ENCODE results near the gene MS4A2.

The MS4A2 gene

DNA sequence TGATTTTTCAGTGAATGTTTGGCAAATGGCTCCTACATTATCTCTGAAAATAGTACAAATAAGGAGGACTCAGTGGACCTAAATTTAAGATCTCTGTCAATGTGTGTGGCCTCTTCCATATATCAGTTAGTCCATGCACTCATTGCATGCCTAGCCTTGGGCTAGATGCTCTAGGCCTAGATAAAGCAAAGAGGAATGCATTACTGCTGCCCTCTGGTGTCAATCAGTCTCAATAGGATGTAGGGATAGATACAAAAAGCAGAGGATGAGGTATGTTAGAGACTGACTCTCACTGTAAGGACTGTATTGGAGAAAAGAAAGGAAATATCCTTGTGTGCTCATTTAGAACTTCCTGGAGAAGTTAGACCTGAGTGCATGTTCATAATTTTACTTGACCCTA lies 42.0 kb downstream of the MS4A2 start:
- no peak for TF ChIP-seq TAF1 (IDR thresholded peaks at IDR 0.05; ENCODE audit: borderline replicate concordance, insufficient read depth, low read length)
- TF ChIP-seq FOXP2 (optimal IDR thresholded peaks at IDR 0.05; ENCODE audit: borderline replicate concordance, extremely low read depth, extremely low read length, insufficient read depth), result no peak
- TF ChIP-seq, protein P1, sequence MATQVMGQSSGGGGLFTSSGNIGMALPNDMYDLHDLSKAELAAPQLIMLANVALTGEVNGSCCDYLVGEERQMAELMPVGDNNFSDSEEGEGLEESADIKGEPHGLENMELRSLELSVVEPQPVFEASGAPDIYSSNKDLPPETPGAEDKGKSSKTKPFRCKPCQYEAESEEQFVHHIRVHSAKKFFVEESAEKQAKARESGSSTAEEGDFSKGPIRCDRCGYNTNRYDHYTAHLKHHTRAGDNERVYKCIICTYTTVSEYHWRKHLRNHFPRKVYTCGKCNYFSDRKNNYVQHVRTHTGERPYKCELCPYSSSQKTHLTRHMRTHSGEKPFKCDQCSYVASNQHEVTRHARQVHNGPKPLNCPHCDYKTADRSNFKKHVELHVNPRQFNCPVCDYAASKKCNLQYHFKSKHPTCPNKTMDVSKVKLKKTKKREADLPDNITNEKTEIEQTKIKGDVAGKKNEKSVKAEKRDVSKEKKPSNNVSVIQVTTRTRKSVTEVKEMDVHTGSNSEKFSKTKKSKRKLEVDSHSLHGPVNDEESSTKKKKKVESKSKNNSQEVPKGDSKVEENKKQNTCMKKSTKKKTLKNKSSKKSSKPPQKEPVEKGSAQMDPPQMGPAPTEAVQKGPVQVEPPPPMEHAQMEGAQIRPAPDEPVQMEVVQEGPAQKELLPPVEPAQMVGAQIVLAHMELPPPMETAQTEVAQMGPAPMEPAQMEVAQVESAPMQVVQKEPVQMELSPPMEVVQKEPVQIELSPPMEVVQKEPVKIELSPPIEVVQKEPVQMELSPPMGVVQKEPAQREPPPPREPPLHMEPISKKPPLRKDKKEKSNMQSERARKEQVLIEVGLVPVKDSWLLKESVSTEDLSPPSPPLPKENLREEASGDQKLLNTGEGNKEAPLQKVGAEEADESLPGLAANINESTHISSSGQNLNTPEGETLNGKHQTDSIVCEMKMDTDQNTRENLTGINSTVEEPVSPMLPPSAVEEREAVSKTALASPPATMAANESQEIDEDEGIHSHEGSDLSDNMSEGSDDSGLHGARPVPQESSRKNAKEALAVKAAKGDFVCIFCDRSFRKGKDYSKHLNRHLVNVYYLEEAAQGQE (IDR thresholded peaks at IDR 0.05; ENCODE audit: insufficient read depth in 1 of 2, low read depth in 2 of 2, low read length in 2 of 2), result no peak
- TF ChIP-seq SIN3A (IDR thresholded peaks at IDR 0.05; ENCODE audit: borderline replicate concordance, insufficient read depth, low read length), result no peak
- TF ChIP-seq POLR2AphosphoS5 (IDR thresholded peaks at IDR 0.05; ENCODE audit: low read depth, low read length), result no peak

DNA sequence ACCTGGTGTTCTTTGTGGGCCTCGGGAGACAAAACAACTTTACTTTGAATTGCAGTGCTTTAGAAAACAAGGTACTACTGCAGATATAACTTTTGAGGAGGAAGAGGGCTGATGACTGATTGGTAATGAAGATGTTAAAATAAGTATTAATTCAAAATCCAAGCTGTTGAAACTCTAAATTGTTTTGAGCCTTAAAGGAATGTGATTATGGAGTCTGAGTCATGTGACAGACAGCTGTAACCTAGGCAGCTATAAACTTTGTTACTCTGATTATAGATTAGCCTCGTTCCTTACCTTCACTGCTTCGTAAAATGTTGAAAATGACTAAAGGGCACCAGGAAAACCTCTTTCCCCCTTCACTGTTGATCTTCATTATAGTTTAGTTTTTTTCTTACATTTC lies 43.4 kb downstream of the MS4A2 start:
- no peak for TF ChIP-seq FOXP2 (optimal IDR thresholded peaks at IDR 0.05; ENCODE audit: borderline replicate concordance, extremely low read depth, extremely low read length, insufficient read depth)
- no peak for TF ChIP-seq POLR2AphosphoS5 (IDR thresholded peaks at IDR 0.05; ENCODE audit: low read depth, low read length)
- TF ChIP-seq TAF1 (IDR thresholded peaks at IDR 0.05; ENCODE audit: borderline replicate concordance, insufficient read depth, low read length), result no peak
- TF ChIP-seq SIN3A (IDR thresholded peaks at IDR 0.05; ENCODE audit: borderline replicate concordance, insufficient read depth, low read length), result no peak
- TF ChIP-seq, protein P1 (IDR thresholded peaks at IDR 0.05; ENCODE audit: insufficient read depth in 1 of 2, low read depth in 2 of 2, low read length in 2 of 2), result no peak

DNA sequence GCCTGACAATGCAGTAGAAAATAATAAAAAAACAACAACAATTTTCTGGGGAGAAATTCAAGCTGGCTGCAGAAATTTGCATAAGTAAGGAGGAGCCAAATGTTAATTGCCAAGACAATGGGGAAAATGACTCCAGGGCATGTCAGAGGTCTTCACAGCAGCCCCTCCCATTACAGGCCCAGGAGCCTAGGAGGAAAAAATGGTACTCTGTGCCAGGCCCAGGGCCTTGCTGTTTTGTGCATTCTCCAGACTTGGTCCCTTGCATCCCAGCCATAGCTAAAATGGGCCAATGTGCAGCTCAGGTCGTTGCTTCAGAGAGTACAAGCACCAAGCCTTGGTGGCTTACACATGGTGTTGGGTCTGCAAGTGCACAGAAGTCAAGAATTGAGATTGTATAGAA lies 45.5 kb downstream of the MS4A2 start:
- TF ChIP-seq FOXP2 (optimal IDR thresholded peaks at IDR 0.05; ENCODE audit: borderline replicate concordance, extremely low read depth, extremely low read length, insufficient read depth) (no peak), POLR2AphosphoS5 (IDR thresholded peaks at IDR 0.05; ENCODE audit: low read depth, low read length) (no peak), TAF1 (IDR thresholded peaks at IDR 0.05; ENCODE audit: borderline replicate concordance, insufficient read depth, low read length) (no peak), SIN3A (IDR thresholded peaks at IDR 0.05; ENCODE audit: borderline replicate concordance, insufficient read depth, low read length) (no peak)
- TF ChIP-seq, protein P1 (IDR thresholded peaks at IDR 0.05; ENCODE audit: insufficient read depth in 1 of 2, low read depth in 2 of 2, low read length in 2 of 2), result no peak

DNA sequence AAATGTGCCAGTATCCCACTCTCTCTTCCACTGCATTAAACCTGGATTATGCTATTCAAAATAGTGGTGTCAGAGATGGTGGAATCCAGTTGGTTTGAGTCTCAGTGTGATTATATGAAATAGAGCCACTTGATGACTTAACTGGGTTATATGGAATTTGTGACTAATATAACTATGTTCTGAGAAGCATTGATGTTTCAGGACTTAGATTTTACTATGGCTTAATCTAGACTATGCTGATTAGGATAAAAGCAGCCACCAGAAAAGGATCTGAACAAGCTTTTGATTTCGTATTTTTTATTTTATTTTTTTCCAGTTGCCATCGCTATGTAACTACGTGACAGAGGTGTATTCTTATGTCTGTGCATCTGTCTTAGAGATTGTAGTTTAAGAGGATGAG lies 55.3 kb downstream of the MS4A2 start:
- TF ChIP-seq FOXP2 (optimal IDR thresholded peaks at IDR 0.05; ENCODE audit: borderline replicate concordance, extremely low read depth, extremely low read length, insufficient read depth), result no peak
- TF ChIP-seq TAF1 (IDR thresholded peaks at IDR 0.05; ENCODE audit: borderline replicate concordance, insufficient read depth, low read length), result no peak
- no peak for TF ChIP-seq POLR2AphosphoS5 (IDR thresholded peaks at IDR 0.05; ENCODE audit: low read depth, low read length)
- TF ChIP-seq, protein P1 (IDR thresholded peaks at IDR 0.05; ENCODE audit: insufficient read depth in 1 of 2, low read depth in 2 of 2, low read length in 2 of 2), result no peak
- TF ChIP-seq SIN3A (IDR thresholded peaks at IDR 0.05; ENCODE audit: borderline replicate concordance, insufficient read depth, low read length), result no peak

DNA sequence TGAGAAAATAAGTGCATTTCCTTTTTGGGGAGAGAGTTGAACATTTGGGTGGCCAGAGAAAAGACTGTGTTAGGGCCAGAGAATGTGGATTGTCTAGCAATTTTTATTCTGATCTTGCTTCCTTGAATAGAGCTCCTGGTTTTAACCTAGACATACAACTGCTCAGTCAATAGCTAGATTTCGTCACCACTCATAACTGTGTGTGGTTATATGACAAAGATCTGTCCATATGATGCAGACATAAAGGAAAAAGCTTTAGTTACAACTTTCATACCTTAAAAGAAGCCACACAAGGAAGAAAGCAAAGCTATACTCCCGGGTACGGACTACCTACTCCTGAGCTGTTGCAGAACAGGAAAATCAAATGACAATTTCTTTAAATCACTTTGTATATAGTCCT lies 57.2 kb downstream of the MS4A2 start:
- no peak for TF ChIP-seq SIN3A (IDR thresholded peaks at IDR 0.05; ENCODE audit: borderline replicate concordance, insufficient read depth, low read length)
- TF ChIP-seq, protein P1 (IDR thresholded peaks at IDR 0.05; ENCODE audit: insufficient read depth in 1 of 2, low read depth in 2 of 2, low read length in 2 of 2), result no peak
- TF ChIP-seq TAF1 (IDR thresholded peaks at IDR 0.05; ENCODE audit: borderline replicate concordance, insufficient read depth, low read length), result no peak
- TF ChIP-seq FOXP2 (optimal IDR thresholded peaks at IDR 0.05; ENCODE audit: borderline replicate concordance, extremely low read depth, extremely low read length, insufficient read depth), result no peak
- TF ChIP-seq POLR2AphosphoS5 (IDR thresholded peaks at IDR 0.05; ENCODE audit: low read depth, low read length), result no peak

All from PFSK-1 (cell line).